Hematopoietic multipotent progenitor cell treated with erythropoietin and hydrocortisone succinate and interleukin-3 and kit ligand, for 15 days (in vitro differentiated cells): ENCODE measurements around the gene DPM2.

Experiments
- DNase-seq: peaks from one replicate; pipeline ENCODE4 v3.0.0-alpha.2; 2015; ENCODE audit warnings: low spot score

The DPM2 gene

GRCh38 chr9:127973169-127974000, 35.7 kb upstream of the DPM2 start:
- no peak for DNase-seq

DNA sequence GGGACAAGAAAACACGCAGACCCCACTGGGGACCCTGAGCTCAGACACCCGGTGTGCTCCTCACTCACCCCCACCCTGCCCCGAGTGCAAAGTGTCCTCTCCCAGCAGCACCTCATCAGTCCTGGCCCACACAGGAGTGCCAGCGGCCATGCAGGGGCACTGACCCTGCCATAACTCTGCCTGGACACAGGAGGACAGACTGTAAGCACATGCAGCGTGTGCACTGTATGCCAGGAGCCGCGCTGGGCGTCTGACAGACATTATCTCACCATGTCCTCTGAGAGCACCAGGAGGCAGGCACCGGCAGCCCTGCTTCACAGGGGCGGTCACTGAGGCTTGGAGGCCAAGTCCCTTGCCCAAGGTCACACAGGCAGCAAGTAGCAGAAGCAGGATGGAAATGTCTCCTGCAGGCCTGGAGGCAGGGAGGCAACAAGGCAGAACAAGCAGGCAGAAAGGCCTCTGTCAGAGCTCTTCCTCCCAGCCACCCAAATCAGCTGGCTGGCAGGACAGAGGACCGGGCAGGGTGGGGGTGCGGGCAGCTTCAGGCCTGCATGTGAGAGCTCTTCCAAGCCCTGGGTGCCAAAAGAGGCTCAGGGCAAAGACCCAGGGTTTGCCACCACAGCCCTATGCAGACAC, 34.7 kb upstream of the DPM2 start:
- no peak for DNase-seq

- DNase-seq, result no peak
Observed at GRCh38 chr9:127971357-127972235, 33.9 kb upstream of the DPM2 start.

DNA sequence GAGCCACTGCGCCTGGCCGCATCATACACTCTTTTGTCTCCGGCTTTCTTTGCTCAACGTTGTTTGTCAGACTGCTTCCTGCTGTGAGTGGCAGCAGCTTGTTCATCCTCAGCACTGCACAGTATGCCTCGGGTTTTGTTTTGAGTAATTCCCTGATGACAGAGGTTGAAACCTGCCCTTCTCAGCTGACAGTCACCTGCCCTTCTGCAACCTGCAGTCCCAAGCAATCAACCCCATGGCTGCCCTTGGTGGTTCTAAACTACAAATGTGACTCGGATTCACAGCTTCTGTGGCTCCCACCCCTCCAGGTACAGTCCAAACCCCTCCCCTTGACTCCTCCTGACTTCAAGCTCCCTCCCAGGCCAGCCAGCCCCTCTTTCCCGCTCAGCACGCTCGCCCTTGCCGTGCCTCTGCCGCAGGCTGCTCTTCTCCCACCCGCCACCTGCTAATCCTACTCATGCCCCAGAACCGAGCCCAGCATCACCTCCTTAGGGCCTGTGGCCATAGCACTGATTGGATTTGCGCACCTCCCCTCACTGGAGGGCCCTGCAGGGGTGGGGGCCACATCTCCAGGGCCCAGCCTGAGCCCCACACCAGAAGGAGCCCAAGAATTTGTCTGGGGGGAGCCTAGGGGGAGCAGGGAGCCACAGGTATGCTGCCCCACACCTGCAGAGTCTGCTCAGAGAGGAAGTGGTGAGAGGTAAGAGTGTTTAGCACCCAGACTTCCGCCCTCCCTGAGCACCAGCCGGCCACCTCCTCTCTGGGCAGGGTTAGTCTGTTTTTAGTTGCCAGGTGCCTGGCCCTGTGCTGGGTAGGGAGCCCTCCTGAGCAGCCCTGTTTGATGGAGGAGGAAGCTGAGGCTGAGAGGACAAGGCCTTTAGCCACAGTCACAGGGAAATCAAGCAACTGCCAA, 33.0 kb upstream of the DPM2 start:
- no peak for DNase-seq

DNA sequence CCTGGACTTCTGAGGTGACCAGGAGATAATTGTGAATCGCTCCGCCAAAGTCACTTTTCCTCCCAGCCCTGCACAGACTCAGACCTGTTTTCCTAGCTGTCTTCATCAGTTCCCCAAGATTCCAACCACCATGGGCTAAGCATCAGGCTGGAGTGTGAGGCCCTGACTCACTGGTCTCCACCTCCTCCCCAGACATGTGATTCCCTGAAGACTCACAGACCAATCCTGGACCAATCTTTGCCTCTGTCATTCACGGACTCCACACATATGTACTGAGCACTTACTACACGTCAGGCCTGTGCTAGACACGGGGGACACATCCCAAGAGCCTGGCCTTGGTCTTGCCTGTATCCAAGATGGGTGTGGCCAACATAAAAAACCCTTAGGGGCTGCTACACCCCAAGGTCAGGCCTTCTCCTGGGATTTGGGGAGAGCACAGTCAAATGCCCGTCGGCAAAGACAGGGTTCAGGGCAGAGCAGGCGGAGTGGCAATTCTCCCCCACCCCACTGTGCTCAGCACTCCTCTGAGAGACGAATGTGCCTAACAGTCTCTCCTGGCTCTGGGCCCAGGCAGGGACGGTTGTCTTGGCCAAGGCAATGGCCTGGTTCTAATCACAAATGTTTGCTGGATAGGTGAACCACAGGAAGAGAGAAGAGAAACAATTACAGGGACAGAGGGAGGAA, 31.2 kb upstream of the DPM2 start:
- DNase-seq, result no peak

GRCh38 chr9:127968042-127968441, 30.4 kb upstream of the DPM2 start:
- DNase-seq, result no peak

- DNase-seq, result no peak
Observed at GRCh38 chr9:127967151-127967809, 29.6 kb upstream of the DPM2 start.

DNA sequence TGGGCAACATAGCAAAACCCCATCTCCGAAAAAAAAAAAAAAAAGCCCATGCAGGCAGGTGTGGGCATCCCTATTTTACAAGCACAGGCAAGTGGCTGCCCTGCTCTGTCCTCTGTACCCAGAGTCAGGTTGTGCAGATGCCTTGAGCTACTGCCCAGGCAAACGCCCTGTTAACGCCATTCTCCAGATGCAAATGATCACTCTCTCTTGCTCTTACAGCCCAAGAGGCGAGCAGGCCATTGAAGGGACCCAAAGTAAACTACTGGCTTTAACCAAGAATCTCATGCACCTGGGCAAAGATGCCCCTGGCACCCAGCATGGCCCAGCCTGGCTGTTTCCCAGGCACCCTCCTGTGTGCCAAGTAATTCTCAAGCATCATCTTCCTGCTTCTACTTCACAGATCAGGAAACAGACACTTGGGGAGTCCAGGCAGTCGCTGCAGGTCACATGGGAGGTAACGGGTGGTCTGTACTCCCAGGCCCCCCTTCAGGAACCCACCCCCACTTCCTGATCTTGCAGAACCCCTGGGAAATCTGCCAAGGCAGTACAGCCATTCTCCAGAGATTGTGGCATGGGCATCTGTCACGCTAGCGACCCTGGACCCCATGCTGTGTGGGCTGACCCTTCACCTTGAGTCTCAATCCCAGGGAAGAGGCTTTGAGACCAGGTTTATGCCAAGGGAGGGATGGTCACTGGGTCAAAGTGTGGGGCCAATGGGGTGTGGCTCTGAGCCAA, 28.9 kb upstream of the DPM2 start:
- no peak for DNase-seq

GRCh38 chr9:127965953-127966352, 28.3 kb upstream of the DPM2 start:
- DNase-seq, result no peak

DNA sequence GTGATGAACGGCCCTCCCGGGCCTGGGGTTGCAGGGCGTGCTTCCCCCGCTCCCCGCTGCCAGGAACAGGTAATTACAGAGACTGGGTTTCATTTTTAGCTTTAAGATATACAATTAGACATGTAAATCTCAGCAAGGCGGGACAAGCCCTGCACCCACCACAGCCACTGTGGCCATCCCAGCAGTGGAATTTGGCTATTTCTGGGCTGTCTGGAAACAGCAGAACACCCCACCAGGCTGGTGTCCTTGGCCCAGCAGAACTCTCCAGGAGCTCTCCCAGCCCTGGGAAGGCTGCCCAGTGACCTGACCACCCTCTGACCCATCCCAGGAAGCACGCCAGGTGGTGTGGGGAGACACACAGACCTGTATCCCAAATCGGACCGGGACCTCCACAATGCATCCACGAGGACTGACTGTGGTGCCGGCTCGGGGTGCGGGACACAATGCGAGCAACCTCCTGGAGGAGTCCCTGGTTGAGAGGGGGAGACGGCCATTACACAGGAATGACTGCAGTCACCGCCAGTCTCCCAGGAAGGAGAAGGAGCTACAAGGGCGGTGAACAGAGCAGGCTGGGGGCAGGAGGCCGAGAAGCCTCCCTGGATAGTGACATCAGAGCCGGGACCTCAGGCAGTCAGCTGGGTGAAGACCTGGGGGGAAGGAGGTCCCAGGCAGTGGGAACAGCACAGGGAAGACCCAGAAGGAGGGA, 25.9 kb upstream of the DPM2 start:
- no peak for DNase-seq

DNA sequence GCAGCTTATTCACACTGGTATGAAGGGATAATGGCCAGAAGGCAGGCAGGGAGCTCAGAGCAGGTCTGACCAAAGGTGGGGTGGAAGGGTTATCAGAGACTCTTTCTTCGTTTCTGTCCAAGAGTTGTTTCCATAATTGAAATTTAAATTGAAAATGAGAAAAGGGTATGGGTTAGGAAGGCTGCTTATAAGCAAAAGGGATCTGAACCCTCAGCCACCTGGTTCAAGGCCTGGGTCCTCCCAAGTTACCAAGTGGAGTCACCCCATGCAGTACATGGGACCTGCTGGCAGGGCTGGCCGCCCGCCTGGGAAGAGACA, 25.3 kb upstream of the DPM2 start:
- DNase-seq, result no peak

- DNase-seq, result no peak
Observed at GRCh38 chr9:127962278-127962677, 24.6 kb upstream of the DPM2 start.

DNA sequence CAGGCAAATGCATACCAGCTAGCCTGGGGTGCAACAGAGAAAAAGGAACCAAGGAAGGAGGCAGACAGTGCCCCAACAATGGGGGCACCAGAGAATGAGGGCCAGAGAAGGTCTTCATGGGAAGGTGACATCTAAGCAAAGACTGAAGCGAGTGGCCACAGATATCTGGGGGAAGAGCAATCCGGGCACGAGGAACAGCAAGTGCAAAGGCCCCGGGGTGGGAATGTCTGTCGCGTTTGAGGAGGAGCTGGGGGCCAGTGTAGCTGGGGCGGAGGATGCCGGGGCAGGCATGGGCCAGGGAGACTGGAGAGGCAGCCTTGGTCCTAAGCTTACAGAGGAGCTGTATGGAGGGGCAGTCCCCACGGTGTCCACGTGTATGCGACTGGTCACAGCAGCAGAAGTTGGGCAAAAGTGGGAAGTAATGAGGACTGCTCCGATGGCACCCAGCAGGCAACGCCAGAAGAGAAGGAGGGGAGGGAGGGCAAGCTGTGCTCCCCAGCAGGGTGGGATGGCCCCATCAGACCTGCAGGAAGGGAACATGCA, 24.0 kb upstream of the DPM2 start:
- DNase-seq, result no peak

- DNase-seq, result no peak
Observed at GRCh38 chr9:127961155-127961490, 23.5 kb upstream of the DPM2 start.

- no peak for DNase-seq
Observed at GRCh38 chr9:127960410-127961154, 22.9 kb upstream of the DPM2 start.

GRCh38 chr9:127959841-127960409, 22.3 kb upstream of the DPM2 start:
- no peak for DNase-seq

DNA sequence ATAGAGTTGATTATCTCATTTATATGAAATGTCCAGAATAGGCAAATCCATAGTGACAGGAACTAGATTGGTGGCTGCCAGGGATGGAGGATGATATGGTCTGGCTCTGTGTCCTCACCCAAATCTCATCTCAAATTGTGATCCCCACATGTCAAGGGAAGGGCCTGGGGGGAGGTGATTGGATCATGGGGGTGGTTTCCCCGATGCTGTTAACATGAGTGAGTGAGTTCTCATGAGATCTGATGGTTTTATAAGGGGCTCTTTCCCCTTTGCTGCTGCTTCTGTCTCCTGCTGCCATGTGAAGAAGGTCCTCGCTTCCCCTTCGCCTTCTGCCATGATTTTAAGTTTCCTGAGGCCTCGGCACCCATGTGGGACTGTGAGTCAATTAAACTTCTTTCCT, 21.7 kb upstream of the DPM2 start:
- DNase-seq, result no peak

DNA sequence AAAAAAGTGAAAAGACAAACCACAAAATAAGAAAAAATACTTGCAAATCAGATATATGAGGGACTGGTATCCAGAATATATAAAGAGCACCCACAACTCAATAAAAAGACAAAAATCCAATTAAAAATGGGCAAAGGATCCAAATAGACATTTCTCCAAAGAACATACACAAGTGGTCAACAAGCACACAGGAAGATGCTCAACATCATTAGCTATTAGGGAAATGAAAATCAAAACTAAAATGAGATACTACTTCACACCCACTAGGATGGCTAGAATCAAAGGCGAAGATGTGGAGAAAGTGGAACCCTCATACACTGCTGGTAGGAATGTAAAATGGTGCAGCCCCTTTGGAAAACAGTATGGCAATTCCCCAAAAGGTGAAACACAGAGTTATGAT, 21.1 kb upstream of the DPM2 start:
- no peak for DNase-seq
